ENCODE data around the gene CASZ1.

- TF ChIP-seq, protein P1, sequence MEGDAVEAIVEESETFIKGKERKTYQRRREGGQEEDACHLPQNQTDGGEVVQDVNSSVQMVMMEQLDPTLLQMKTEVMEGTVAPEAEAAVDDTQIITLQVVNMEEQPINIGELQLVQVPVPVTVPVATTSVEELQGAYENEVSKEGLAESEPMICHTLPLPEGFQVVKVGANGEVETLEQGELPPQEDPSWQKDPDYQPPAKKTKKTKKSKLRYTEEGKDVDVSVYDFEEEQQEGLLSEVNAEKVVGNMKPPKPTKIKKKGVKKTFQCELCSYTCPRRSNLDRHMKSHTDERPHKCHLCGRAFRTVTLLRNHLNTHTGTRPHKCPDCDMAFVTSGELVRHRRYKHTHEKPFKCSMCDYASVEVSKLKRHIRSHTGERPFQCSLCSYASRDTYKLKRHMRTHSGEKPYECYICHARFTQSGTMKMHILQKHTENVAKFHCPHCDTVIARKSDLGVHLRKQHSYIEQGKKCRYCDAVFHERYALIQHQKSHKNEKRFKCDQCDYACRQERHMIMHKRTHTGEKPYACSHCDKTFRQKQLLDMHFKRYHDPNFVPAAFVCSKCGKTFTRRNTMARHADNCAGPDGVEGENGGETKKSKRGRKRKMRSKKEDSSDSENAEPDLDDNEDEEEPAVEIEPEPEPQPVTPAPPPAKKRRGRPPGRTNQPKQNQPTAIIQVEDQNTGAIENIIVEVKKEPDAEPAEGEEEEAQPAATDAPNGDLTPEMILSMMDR (IDR thresholded peaks at IDR 0.05 in 8 of 11, conservative IDR thresholded peaks at IDR 0.05 in 3 of 11), result no peak
- no peak for TF ChIP-seq POLR2AphosphoS5 (IDR thresholded peaks at IDR 0.05)
- TF ChIP-seq POLR2A (IDR thresholded peaks at IDR 0.05), result no peak
Measured at GRCh38 chr1:10720635-10721034, 75.8 kb downstream of the CASZ1 start.

Data from spleen (tissue), 7 donors.